Head of caudate nucleus (tissue), 42 donors: Measurements from ENCODE around the gene LUZP2.

Source experiments
- DNase-seq, 42 donors: peaks; one replicate each; pipeline versions ENCODE4 v3.0.0 to v3.0.0-alpha.2; 2020 to 2021; ENCODE audit warnings: mixed read lengths in 7 of 42
- intact Hi-C: fragments of 100-400 bp; cut with DNase I; formaldehyde crosslinking; loops from one replicate; pipeline ENCODE4 v1.15.0; 2022

The LUZP2 gene

DNA sequence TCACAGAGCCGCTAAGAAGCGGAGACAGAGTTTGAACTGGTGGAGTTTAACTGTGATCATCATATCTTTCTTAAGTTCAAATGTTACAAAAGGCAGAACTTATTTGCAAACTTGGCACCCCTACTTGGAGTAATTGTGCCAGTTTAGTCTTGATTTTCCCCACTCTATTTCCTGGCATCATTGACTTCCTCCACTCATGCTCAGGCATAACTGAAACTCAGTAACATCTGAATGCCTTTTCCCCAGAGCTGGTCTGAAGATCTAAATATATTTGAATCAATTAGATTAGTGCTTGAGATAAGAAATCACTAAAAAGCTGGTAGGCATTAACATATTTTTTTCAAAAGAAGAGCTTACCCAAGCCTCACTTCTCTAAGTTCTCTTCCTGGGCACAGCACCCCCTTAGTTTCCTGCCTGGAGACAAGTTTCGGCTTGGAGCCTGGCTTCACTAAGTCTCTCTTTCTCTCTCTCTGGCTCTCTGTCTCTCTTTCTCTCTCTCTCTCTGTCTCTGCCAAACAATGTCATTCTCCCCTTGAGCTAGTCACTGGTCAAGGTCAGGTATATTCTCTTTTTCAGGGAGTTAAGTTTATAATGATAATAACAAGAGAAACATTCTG lies 190.8 kb downstream of the LUZP2 start:
- DNase-seq = no peak
- intact Hi-C loops = no loop called here

DNA sequence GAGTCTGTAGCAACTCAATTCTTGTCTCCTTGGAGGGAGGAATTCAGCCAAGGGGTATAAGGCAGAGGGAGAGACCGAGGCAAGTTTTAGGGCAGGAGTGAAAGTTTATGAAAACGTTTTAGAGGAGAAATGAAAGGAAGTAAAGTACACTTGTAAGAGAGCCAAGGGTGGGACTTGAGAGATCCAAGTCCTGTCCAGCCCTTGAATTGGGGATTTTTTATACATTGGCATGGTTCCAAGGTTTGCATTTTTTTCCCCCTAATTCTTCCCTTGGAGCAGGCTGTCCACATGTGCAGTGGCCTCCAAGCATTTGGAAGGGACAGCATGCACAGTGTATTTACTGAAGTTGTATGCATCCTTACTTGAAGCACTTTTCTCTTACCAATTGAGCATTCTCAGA lies 192.1 kb downstream of the LUZP2 start:
- intact Hi-C loops = no loop called here
- DNase-seq = no peak

DNA sequence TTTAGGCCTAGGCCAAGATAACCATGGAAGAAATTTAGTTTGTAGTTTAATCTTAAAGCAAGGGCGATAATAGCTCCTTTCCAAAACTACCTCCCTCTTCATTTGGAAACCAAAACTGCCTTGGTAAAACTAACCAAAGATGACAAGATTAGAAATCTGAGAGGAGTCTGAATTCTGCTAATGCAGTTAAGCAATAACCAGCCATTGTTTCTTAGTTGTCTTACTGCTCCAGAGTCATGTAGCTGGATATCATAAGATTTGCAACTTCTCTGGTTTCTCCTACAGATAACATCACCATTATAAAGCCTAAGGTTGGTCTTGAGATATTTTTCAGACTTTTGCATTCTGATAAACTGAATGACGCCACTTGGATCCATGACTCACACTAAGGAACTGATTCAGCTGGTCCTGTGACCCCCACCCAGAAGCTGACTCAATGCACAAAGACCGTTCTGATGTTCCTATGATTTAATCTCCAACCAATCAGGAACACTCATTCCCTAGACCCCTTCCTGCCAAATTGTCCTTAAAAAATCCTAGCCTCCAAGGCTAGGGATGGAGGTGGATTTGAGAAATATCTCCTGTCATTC lies 200.8 kb downstream of the LUZP2 start:
- DNase-seq = no peak
- intact Hi-C loops = no loop called here

DNA sequence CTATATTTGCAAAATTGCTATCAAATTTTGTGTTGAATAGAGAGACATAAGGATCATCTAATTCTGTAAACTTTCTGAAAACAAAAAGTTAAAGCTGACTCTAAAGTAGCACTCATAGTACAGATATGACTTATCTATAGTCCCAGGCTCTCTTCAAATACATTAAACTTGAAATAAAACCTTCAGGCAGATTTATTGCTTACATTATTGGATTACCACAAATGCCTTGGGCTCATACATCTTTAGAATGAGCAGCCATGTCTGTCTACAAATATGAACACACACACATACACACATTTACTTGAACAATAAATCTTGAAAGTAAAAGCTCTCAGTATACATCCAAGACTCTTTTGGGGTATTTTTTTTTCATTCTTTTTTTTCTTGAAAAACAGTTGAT lies 207.9 kb downstream of the LUZP2 start:
- no peak for DNase-seq
- intact Hi-C loops = no loop called here

DNA sequence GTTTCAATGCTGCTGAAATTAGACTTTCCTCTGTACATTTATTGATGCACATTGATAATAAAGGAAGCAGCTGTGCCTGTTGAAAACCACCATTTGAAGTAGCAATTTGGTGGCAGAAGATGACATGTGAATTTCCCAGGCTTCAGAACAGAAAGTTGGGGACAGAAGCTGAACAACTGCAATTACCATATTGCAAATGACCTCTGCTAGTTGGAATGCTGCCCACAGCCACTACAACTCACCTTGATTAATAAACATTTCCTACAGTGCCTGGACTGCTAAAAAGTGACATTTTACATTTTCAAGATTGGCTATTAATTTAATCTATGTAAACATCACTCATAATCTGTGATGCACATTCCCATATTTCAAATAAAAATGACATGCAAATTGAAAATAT lies 208.6 kb downstream of the LUZP2 start:
- intact Hi-C loops = no loop called here
- DNase-seq = no peak

DNA sequence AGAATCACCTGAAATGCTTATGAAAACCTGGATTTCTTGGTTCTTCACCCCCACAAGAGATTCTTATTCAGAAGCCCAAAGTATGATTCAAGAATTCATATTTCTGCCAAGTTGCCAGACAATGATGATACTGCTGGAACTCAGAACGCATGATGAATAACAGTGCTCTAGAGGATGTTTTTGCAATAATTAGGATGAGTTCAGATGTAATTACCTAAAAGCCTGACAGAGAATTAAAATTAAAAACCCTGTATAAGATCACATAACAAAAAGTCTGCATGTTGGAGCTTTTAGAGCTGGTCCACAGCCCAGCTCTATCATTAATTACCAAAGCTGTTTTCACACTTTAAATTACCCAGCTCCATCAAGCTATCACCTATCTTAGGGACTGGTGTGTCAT lies 211.8 kb downstream of the LUZP2 start:
- DNase-seq = no peak

DNA sequence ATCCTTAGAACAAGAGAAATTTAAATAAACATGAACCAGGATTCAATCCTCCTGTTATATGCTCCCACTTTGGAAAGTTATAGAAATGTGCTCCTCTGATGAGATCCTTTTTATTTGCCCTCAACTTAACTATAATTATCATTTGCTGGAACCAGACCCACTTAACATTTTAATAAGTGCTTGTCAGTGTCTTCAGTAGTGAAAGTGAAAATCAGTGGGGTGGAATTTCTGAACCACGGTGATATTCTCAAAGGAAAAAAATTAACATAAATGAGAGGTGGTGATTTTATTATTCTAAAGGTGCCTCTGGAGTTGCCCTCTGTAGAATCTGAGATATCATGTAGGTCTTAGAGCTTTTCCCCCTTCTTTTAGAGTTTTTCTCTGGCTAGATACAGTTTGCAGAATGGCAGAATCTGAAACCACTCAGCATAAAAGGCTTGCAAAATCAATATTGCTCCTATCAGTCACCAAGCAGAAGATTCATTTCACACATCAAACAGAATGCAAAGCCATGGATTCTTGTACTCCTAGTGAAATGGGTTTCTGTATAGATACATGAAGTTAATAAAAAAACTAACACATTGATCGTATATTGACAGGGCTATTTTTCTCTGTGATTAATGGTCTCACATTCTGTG lies 213.2 kb downstream of the LUZP2 start:
- intact Hi-C loops = no loop called here
- no peak for DNase-seq

More for the DNA sequence above, 211.8 kb downstream of the LUZP2 start:
- intact Hi-C loops = no loop called here

DNA sequence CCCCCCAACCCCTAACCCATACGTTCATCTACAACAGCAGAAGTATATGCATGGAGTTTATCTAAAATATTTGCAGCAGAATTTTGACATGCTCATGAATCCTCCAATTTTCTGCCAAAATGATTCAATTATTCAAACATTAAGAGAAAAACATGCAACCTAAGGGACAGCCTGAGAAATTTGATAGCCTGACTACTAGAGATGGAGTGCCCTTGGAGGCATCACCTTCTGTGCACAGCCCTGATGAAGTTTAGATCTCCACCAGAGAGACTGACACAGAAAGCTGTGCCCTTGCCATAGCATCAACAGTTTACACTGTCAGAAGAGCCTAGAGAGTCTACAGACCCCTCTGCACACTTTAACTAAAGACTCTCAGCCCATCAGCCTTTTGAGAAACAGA lies 217.7 kb downstream of the LUZP2 start:
- intact Hi-C loops = no loop called here

DNA sequence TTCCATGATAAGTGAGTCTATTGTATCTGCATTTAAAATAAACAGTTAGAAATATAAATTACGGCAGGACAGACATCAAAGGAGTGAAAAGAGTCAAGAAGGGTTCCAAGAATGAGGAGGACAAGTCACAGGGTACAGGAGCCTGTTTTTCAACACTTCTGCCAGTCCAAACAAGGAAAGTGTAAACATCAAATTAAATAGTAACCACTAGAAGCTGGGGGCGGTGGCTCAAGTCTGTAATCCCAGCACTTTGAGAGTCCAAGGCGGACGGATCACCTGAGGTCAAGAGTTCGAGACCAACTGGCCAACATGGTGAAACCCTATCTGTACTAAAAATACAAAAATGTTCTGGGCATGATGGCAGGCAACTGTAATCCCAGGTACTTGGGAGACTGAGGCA lies 219.6 kb downstream of the LUZP2 start:
- DNase-seq = no peak
- intact Hi-C loops = no loop called here

More for the DNA sequence above, 217.7 kb downstream of the LUZP2 start:
- no peak for DNase-seq

DNA sequence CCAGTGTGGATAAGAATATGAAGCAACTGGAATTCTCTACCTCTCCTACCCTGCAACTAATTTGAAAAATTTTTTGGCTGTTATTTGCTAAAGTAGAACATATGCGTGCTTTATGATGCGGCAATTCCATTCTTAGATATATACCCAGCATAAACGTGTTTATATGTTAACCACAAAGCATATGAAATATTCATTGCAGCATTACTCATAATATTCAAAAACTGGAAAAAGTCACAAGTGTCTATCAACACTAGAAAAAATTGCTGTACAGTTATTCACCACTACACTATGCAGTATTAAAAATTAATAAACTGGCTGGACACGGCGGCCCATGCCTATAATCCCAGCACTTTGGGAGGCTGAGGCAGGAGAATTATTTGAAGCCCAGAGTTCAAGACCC lies 226.4 kb downstream of the LUZP2 start:
- DNase-seq = no peak
- intact Hi-C loops = no loop called here

DNA sequence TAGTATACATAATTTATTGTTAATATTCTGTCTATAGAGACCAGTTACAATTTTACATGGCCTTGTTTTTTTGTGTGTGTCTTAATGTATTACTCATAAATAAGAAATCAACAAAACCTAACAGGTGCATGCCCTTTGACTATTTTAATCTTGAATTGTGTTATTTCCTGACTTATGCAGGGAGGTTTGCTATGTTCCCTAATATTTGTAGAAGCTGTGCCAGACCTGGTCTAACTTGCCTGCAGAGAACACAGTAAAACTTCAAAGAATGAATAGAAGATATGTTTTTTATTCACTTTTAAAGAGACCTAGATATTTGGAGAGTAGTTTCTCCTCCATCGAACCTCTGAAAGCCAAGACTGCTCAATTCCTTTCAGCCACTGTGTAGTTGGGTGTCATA lies 234.7 kb downstream of the LUZP2 start:
- intact Hi-C loops = no loop called here

DNA sequence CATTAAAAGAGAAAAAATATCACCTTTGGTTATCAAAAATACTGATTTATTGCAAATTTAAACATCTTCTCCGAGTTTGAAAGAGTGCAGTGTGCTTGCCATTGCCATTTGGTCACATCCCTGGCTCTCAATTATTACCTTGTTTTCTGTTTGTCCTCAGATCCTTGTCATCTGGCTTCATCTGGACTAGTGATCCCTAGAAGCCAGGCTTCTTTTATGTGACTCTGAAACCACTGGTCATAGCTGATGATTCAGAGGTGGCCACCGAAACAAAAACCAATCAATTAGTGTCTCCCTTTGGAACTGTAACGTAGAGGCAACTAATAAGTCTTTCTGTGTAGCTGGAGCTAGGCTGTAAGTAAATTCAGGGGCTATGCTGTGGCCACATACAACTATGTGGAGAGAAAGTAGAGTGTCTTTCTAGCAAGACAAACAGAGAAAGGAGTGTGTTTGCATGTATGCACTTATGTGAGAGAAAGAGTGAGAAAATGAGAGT lies 237.9 kb downstream of the LUZP2 start:
- intact Hi-C loops = no loop called here
- no peak for DNase-seq

More for the DNA sequence above, 234.7 kb downstream of the LUZP2 start:
- DNase-seq = no peak

DNA sequence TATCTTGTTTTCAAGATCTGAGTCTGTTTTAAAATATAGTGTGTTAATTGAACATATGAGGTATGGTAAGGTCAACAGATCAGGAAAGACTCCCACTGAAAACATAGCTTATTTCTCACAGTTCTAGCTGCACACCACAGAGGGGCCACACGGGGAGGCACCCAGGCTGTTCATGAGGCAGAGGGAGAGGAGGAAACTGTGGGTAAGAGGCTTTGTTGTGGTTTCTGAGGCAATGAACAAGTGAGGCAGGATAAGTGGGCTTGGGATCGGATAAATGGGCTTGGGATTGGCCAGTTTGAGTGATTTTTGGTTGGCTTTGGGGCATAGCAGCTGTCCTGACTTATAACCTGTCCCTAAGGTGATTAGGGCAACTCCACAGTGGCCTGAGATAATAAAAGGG lies 242.1 kb downstream of the LUZP2 start:
- intact Hi-C loops = no loop called here
- no peak for DNase-seq

DNA sequence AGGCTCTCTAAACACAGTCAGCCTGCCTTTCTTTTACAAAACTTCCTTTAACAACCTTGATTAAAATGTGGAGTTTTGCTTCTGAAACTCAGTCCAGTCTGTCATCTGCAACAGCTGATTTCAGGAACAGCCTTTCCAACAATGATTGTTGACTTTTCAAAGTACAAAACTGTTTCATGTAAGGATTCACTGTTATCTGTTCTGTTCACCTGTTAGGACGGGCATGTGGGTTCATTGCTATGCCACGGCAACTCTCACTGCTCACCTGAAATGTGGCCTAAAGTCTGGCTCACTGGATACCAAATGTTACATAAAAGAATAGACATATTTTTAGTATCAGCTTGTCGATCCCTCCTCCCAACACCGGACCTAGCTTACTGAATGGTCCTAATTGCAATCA lies 242.8 kb downstream of the LUZP2 start:
- intact Hi-C loops = no loop called here
- DNase-seq = no peak

DNA sequence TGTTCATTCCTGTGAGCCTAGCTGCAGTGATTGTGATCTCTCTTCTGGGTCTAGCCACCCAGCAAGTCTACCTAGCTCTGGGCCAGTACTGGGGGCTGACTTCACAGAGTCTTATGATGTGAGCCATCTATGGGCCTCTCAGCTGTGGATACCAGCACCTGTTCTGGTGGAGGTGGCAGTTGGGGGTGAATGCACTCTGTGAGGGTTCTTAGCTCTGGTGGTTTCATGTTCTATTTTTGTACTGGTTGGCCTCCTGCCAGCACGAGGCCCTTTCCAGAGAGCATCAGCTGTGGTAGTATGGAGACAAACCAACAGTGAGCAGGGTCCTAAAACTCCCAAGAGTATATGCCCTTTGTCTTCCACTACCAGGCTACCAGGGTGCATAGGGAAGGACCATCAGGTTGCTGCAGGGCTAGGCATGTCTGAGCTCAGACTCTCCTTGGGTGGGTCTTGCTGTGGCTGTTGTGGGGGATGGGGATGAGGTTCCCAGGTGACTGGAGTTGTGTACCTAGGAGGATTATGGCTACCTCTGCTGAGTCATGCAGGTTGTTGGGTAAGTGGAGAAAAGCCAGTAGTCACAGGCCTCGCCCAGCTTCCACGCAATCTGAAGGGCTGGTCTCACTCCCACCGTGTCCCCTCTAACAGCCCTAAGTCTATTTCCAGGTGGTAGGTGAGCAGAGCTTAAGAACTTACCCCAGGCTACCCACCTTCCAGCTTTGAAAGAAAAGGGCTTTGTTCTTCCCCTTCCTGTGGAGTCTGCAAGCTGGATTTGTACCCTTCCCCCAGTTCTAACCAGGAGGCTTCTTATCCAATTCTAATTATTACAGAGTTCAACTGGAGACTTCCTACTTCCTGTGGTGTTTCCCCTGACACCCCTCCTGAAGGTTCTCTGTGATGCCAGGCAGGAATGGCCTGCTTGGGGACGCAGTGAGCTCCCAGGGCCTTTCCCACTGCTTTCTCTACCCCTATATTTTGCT lies 250.7 kb downstream of the LUZP2 start:
- no peak for DNase-seq
- intact Hi-C loops = no loop called here

DNA sequence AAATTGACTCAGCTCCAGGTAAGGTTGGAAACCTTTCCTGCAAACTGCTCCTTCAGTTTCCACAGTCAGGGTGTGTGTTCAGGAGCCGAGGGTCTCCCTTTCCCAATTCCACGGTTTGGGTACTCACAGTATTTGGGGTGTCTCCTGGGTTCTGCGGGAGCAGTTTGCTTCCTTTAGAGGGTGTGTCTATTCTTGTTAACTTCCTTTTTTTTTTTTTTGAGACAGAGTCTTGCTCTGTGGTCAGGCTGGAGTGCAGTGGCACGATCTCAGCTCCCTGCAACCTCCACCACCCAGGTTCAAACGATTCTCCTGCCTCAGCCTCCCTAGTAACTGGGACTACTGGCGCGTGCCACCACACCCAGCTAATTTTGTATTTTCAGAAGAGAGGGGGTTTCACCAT lies 251.4 kb downstream of the LUZP2 start:
- intact Hi-C loops = no loop called here

DNA sequence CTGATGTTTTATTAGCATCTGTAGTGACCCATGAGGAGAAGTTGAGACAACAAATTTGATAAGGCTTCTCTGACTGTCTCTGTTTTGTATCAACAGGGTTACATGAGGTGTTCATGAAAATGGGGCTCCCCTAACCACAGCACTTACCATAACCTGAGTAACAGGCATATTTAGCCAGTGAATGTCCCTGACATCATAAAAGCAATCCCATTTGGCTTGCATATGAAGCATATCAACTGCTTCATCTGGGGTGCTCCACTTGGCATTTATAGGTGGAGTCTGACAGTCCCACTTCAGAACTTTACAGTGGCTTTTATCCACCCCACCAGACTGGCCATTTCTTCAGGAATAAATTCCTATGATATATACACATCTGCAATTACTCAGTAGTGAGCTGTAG lies 257.6 kb downstream of the LUZP2 start:
- DNase-seq = no peak
- intact Hi-C loops = no loop called here

More for the DNA sequence above, 251.4 kb downstream of the LUZP2 start:
- DNase-seq = no peak

DNA sequence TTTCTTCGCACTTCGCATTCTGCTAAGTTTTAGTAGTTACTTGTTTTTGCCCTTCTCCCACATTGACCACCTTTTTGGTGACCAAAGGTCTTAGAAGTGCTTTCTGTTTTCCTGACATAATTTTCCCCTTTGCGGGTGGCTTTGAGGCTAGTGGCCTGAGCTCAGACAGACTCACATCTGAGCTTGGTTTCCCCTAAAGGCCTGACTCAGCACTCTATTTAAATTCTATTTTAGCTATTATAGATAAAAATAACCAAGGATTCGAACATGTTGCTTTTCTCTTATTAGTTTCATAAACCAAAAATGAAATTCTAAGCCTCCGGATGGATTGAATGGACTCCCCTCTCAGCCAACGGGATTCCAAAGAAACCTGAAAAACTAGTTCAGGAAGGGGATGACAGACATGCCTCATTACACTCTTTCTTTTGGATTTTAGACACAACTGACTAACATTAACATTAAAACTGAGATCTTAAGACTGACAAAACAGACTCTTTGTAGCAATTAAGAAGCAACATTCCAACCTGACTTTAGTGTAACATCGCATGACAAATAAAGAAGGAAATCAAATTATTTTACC lies 258.5 kb downstream of the LUZP2 start:
- DNase-seq = no peak
- intact Hi-C loops = no loop called here

DNA sequence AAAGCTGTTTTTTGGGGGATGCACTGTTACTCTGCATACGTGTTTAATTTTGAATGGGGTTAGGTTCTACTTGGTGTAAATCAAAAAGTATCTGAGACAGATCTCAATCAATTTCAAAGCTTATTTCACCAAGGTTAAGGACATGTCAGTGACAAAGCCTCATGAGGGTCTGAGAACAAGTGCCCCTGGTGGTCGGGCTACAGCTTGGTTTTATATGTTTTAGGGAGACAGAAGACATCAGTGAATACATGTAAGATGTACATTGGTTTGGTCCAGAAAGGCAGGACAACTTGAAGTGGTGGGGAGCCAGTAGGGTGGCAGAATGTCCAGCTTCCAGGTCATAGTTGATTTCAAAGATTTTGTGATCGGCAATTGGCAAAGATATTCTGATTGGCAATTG lies 262.9 kb downstream of the LUZP2 start:
- no peak for DNase-seq
- intact Hi-C loops = no loop called here
